ENCODE results near the gene HDAC1.

The HDAC1 gene

DNA sequence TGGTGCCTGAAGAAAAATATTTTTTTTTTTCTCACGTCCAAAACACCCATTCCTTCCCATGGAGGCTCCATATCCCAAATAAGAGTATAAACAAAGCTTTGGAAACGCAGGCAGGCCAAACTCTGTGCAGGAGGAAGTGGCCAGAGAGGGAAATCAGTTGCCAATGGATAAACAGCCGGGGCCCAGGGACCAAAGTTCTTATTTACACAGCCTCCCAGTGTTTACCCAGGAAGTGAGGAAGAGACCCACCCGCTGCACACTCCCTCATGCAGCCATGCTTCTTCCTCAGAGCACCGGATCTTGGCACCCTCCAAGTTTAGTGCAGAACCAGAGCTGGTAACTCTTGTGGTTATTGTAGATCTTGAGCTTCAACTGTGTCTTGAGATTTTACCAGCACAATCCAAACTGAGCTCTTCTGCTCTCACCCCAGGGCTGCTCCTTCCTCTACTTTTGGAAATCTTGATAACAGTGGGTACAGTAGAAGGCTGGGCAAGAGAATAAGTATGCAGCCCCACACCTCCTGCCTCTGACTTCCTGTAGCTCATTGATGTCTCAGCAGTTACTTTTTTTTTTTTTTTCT, 29.9 kb downstream of the HDAC1 start:
- Histone ChIP-seq H3K4me3 (no peak overlapping the region), H3K4me2 (peak overlapping the region; percentile 25), H3K36me3 (peaks cover 85% of the 10 kb centered on the region), H3K9ac (no peak overlapping the region), H3K9me3 (no peaks in the 10 kb centered on the region), H3K27ac (peak overlapping the region; percentile 12; the same call in 1 of the 2 replicates), H4K20me1 (peaks cover 32% of the 10 kb centered on the region), H3K4me1 (peaks cover 55% of the 10 kb centered on the region), H3K27me3 (no peaks in the 10 kb centered on the region)
- no peak for TF ChIP-seq Cebpa-rat (IDR thresholded peaks at IDR 0.05)

DNA sequence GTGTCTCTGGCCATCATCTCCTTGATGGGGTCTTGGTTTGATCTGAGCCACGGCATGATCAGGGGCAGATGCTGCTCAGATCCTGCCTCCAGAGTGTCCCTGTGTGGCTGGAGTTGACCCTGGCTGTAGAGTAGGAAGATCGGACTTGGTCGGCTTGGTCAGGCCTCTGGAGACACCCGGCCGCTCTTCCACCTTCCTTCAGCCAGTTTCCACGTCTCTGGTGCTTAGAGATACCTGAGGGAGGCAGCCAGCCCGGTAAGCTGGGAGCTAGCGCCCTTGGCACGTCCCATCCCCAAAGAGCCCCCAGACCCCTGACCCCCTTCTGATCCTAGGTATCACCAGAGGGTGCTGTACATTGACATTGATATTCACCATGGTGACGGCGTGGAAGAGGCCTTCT, 35.3 kb downstream of the HDAC1 start:
- Histone ChIP-seq H3K4me1 (peaks cover 22% of the 10 kb centered on the region), H3K4me2 (no peak overlapping the region), H3K9me3 (no peaks in the 10 kb centered on the region), H3K36me3 (peaks cover 99% of the 10 kb centered on the region), H4K20me1 (peaks cover 71% of the 10 kb centered on the region), H3K4me3 (no peak overlapping the region), H3K9ac (no peak overlapping the region), H3K27ac (no peak overlapping the region), H3K27me3 (no peaks in the 10 kb centered on the region)
- no peak for TF ChIP-seq Cebpa-rat (IDR thresholded peaks at IDR 0.05)

DNA sequence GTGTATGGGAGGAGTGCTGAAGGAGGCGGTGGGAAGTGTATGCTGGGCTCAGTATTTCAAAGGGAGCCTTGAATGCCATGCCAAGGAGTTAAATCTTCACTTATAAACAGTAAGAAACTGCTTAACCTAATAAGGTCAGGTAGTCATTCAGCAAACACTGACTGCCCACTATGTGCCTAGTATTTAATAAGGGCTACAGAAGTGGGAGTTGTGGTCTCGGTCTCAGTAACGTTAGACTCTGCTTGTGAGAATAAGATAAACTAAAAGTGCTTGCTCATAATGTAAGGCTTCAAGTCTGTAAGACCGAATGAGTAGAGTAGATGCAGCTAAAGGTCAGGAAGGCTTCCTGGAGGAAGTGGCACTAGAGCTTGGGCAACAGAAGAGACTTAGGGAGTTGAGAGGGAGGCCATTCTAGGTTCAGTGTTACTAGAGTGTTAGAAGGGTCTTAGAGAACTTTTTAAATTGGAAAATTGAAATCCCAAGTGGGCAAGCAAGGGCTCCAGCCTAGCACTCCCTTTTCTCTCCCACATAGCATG, 38.1 kb downstream of the HDAC1 start:
- Histone ChIP-seq H3K4me3 (no peak overlapping the region), H3K4me1 (peaks cover 43% of the 10 kb centered on the region), H3K4me2 (no peak overlapping the region), H4K20me1 (peaks cover 81% of the 10 kb centered on the region), H3K9me3 (no peaks in the 10 kb centered on the region), H3K9ac (no peak overlapping the region), H3K27ac (no peak overlapping the region), H3K27me3 (no peaks in the 10 kb centered on the region), H3K36me3 (peaks cover 96% of the 10 kb centered on the region)
- TF ChIP-seq Cebpa-rat (IDR thresholded peaks at IDR 0.05) = no peak

- Histone ChIP-seq H3K9ac (no peak overlapping the region), H3K4me3 (no peak overlapping the region), H3K9me3 (no peaks in the 10 kb centered on the region), H3K4me2 (0 out of 2 replicates have a peak overlapping the region, but pooled peaks have one; percentile 92), H3K36me3 (peaks cover 90% of the 10 kb centered on the region), H3K27me3 (no peaks in the 10 kb centered on the region), H3K27ac (no peak overlapping the region), H4K20me1 (peaks cover 83% of the 10 kb centered on the region), H3K4me1 (peaks cover 43% of the 10 kb centered on the region)
- TF ChIP-seq Cebpa-rat (IDR thresholded peaks at IDR 0.05) = no peak
Observed at GRCh38 chr1:32330558-32331151, 38.8 kb downstream of the HDAC1 start.

DNA sequence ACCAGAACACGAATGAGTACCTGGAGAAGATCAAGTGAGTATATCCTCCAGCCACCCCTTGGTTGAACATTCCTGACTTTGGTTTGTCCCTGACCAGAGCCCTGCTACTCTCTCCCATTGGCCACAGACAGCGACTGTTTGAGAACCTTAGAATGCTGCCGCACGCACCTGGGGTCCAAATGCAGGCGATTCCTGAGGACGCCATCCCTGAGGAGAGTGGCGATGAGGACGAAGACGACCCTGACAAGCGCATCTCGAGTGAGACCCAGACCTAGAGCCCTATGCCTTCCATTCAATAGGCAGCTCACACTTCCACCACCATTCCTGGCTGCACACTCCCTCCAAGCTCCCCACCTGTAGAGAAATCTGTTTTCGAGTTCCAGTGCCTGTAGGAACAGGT, 39.7 kb downstream of the HDAC1 start:
- Histone ChIP-seq H3K36me3 (peaks cover 81% of the 10 kb centered on the region), H3K9ac (no peak overlapping the region), H3K9me3 (no peaks in the 10 kb centered on the region), H4K20me1 (peaks cover 86% of the 10 kb centered on the region), H3K4me1 (peaks cover 46% of the 10 kb centered on the region), H3K4me2 (peak overlapping the region; percentile 92; the same call in 1 of the 2 replicates), H3K27ac (no peak overlapping the region), H3K27me3 (no peaks in the 10 kb centered on the region), H3K4me3 (no peak overlapping the region)
- no peak for TF ChIP-seq Cebpa-rat (IDR thresholded peaks at IDR 0.05)

DNA sequence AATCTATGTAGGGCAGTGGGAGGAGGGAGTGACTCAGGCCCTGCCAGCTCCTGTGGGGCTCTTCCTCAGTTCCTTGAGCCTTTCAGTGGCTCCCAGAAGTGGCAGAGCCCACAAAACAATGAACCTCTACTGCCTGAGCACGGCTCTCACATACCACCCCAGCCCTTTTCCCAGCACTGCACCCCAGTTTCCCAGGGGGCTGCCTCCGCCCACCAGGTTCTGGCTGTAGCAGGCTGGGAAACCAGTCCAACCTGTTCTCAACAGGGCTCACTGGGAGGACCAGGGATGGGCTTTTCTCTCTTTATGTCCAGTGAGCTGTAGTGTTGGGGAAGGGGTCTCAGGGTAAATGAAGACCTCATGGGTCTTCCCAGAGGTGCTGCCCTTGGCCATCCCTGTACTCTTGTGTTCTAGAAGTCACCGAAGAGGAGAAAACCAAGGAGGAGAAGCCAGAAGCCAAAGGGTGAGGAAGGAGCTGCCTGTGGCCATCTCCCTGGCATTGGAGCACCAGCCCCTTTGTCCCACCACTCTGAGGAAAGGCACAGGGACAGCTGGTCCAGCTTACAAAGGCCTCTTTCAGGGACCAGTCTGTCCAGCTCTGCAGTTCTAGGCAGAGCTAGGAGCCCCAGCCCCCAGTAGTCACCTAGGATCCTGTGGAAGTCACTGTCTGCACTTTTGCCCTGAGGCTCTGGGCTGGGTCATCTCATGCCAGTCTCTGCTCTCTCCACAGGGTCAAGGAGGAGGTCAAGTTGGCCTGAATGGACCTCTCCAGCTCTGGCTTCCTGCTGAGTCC, 40.6 kb downstream of the HDAC1 start:
- H3K4me2 ChIP-seq = peak overlapping the region; percentile 92
- no peak overlapping the region; the same call in 1 of the 2 replicates for H3K27ac ChIP-seq
- 0 out of 2 replicates have a peak overlapping the region, but pooled peaks have one; percentile 49 for H3K9ac ChIP-seq
- peaks cover 56% of the 10 kb centered on the region for H3K4me1 ChIP-seq
- H3K4me3 ChIP-seq = no peak overlapping the region
- no peaks in the 10 kb centered on the region for H3K27me3 ChIP-seq
- H4K20me1 ChIP-seq = peaks cover 88% of the 10 kb centered on the region
- no peaks in the 10 kb centered on the region for H3K9me3 ChIP-seq
- TF ChIP-seq Cebpa-rat (IDR thresholded peaks at IDR 0.05) = no peak
- peaks cover 73% of the 10 kb centered on the region for H3K36me3 ChIP-seq

DNA sequence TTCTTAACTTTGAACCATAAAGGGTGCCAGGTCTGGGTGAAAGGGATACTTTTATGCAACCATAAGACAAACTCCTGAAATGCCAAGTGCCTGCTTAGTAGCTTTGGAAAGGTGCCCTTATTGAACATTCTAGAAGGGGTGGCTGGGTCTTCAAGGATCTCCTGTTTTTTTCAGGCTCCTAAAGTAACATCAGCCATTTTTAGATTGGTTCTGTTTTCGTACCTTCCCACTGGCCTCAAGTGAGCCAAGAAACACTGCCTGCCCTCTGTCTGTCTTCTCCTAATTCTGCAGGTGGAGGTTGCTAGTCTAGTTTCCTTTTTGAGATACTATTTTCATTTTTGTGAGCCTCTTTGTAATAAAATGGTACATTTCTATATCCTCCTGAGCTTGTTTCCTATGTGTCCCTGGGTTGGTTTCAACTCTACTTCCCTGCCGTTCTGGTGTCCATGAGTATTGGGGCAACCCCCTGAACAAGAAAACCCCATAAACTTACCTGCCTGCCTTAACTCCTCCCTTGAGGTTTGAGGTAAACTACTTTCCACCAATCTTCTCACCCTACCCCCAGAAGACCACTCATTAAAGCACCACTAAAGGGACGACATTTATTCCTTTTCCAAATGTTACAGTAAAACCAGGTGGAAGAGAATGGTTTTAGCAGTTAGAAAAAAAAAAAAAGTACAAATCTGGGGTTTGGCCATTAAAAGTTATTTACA, 41.5 kb downstream of the HDAC1 start:
- H3K4me1 ChIP-seq = peaks cover 65% of the 10 kb centered on the region
- TF ChIP-seq Cebpa-rat (IDR thresholded peaks at IDR 0.05) = no peak
- peak overlapping the region; percentile 97; the same call in 1 of the 2 replicates for H3K27ac ChIP-seq
- H3K4me3 ChIP-seq = peak overlapping the region; percentile 97
- peak overlapping the region; percentile 92 for H3K4me2 ChIP-seq
- peaks cover 86% of the 10 kb centered on the region for H4K20me1 ChIP-seq
- no peaks in the 10 kb centered on the region for H3K27me3 ChIP-seq
- peaks cover 63% of the 10 kb centered on the region for H3K36me3 ChIP-seq
- H3K9me3 ChIP-seq = no peaks in the 10 kb centered on the region
- H3K9ac ChIP-seq = peak overlapping the region; percentile 99; the same call in 1 of the 2 replicates

GRCh38 chr1:32334274-32334861, 42.5 kb downstream of the HDAC1 start:
- no peak for TF ChIP-seq Cebpa-rat (IDR thresholded peaks at IDR 0.05)
- peaks cover 54% of the 10 kb centered on the region for H3K36me3 ChIP-seq
- H3K4me1 ChIP-seq = peaks cover 75% of the 10 kb centered on the region
- peak overlapping the region; percentile 97 for H3K4me3 ChIP-seq
- H4K20me1 ChIP-seq = peaks cover 76% of the 10 kb centered on the region
- H3K9ac ChIP-seq = peak overlapping the region; percentile 99
- H3K4me2 ChIP-seq = peak overlapping the region; percentile 92
- no peaks in the 10 kb centered on the region for H3K27me3 ChIP-seq
- H3K27ac ChIP-seq = peak overlapping the region; percentile 97
- H3K9me3 ChIP-seq = no peaks in the 10 kb centered on the region
